ENCODE data around the gene EXD1. TPM values are rescaled to one million over a fixed set of nuclear protein-coding genes. Genes with fewer than 3 reads are reported as not detected.

The EXD1 gene
- total RNA-seq, 1 experiment from 2014 or later, result not detected

DNA sequence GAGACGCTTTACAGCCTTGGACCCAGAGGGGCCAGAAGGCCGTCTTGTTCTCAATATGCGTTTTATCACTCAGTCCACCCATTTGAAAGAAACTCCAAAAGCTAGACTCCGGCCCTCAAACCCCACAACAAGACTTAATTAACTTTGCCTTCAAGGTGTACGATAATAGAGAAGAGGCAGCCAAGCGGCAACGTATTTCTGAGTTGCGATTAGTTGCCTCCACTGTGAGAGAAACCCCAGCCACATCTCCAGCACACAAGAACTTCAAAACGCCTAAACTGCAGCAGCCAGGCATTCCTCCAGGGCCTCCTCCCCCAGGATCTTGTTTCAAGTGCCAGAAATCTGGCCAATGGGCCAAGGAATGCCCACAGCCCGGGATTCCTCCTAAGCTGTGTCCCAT, 97.1 kb downstream of the EXD1 start:
- no peaks in the 10 kb centered on the region; a peak in 1 of 4 replicates for H3K9me3 ChIP-seq (ENCODE audit: control insufficient read depth in 1 of 2, insufficient read depth in 1 of 2, low read depth in 1 of 2, low read length in 2 of 2)
- H3K79me2 ChIP-seq (ENCODE audit: insufficient read depth, low read length), result no peaks in the 10 kb centered on the region
- DNase-seq (ENCODE audit: low read depth, low spot score), result no peak
- H3K27ac ChIP-seq (ENCODE audit: low read depth, low read length), result no peak overlapping the region
- H3K27me3 ChIP-seq (ENCODE audit: insufficient read depth, low read length), result no peaks in the 10 kb centered on the region
- ChIA-PET CTCF (no interaction called here), RAD21 (ENCODE audit: low non-redundant PET in 1 of 2, low total read pairs in 2 of 2, uncharacterized antibody in 2 of 2, unreplicated experiment in 2 of 2) (no interaction called here), POLR2A (no interaction called here)
- H3K4me2 ChIP-seq (ENCODE audit: low read length), result no peak overlapping the region
- H3K9me2 ChIP-seq (ENCODE audit: insufficient read depth), result no peaks in the 10 kb centered on the region
- intact Hi-C loops (cut with micrococcal nuclease), result no loop called here
- H2AFZ ChIP-seq (ENCODE audit: low read depth, low read length, poor library complexity, severe bottlenecking), result no peak overlapping the region
- no peak for ATAC-seq
- H4K20me1 ChIP-seq (ENCODE audit: insufficient read depth), result no peaks in the 10 kb centered on the region
- H3K4me3 ChIP-seq (replicated peaks in 1 of 2; ENCODE audit: low read depth in 1 of 2, low read length in 2 of 2), result no peak overlapping the region
- no peaks in the 10 kb centered on the region for H3K36me3 ChIP-seq (ENCODE audit: control insufficient read depth in 1 of 2, insufficient read depth in 2 of 2, low read length in 2 of 2)
- 0 out of 4 replicates have a peak, but pooled peaks cover 0 to 10% of the 10 kb centered on the region in 2 experiments for H3K4me1 ChIP-seq (ENCODE audit: control insufficient read depth in 1 of 2, insufficient read depth in 2 of 2, low read length in 2 of 2)
- no peak for TF ChIP-seq EZH2 (IDR thresholded peaks at IDR 0.05)
- TF ChIP-seq ZFX (IDR thresholded peaks at IDR 0.05), result no peak
- TF ChIP-seq, protein P1, sequence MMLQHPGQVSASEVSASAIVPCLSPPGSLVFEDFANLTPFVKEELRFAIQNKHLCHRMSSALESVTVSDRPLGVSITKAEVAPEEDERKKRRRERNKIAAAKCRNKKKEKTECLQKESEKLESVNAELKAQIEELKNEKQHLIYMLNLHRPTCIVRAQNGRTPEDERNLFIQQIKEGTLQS (IDR thresholded peaks at IDR 0.05), result no peak
- TF ChIP-seq YY1 (IDR thresholded peaks at IDR 0.05; ENCODE audit: extremely low read depth, insufficient replicate concordance, low read depth, low read length), result no peak
- no peak for TF ChIP-seq CTCF (IDR thresholded peaks at IDR 0.05 in 2 of 3, conservative IDR thresholded peaks at IDR 0.05 in 1 of 3; ENCODE audit: borderline replicate concordance in 1 of 3, insufficient read depth in 1 of 3, low read depth in 2 of 3, low read length in 2 of 3)
- TF ChIP-seq SIN3A (IDR thresholded peaks at IDR 0.05; ENCODE audit: low read depth), result no peak
- no peak for TF ChIP-seq ZBTB33 (IDR thresholded peaks at IDR 0.05; ENCODE audit: extremely low read depth, insufficient replicate concordance, low read length)
- no peak for TF ChIP-seq CBX3 (IDR thresholded peaks at IDR 0.05; ENCODE audit: low read depth)
- no peak for TF ChIP-seq SP1 (IDR thresholded peaks at IDR 0.05; ENCODE audit: low read depth)
- TF ChIP-seq ZNF274 (IDR thresholded peaks at IDR 0.05; ENCODE audit: low read depth, low read length), result no peak
- no peak for TF ChIP-seq ELF1 (IDR thresholded peaks at IDR 0.05; ENCODE audit: borderline replicate concordance, low read depth)
- no peak for TF ChIP-seq FOSL1 (IDR thresholded peaks at IDR 0.05; ENCODE audit: low read depth)
- no peak for TF ChIP-seq MAX (IDR thresholded peaks at IDR 0.05)
- TF ChIP-seq EGR1 (IDR thresholded peaks at IDR 0.05; ENCODE audit: low read depth), result no peak
- TF ChIP-seq POLR2AphosphoS5 (IDR thresholded peaks at IDR 0.05; ENCODE audit: low read depth, low read length), result no peak
- TF ChIP-seq, protein P2, sequence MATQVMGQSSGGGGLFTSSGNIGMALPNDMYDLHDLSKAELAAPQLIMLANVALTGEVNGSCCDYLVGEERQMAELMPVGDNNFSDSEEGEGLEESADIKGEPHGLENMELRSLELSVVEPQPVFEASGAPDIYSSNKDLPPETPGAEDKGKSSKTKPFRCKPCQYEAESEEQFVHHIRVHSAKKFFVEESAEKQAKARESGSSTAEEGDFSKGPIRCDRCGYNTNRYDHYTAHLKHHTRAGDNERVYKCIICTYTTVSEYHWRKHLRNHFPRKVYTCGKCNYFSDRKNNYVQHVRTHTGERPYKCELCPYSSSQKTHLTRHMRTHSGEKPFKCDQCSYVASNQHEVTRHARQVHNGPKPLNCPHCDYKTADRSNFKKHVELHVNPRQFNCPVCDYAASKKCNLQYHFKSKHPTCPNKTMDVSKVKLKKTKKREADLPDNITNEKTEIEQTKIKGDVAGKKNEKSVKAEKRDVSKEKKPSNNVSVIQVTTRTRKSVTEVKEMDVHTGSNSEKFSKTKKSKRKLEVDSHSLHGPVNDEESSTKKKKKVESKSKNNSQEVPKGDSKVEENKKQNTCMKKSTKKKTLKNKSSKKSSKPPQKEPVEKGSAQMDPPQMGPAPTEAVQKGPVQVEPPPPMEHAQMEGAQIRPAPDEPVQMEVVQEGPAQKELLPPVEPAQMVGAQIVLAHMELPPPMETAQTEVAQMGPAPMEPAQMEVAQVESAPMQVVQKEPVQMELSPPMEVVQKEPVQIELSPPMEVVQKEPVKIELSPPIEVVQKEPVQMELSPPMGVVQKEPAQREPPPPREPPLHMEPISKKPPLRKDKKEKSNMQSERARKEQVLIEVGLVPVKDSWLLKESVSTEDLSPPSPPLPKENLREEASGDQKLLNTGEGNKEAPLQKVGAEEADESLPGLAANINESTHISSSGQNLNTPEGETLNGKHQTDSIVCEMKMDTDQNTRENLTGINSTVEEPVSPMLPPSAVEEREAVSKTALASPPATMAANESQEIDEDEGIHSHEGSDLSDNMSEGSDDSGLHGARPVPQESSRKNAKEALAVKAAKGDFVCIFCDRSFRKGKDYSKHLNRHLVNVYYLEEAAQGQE (IDR thresholded peaks at IDR 0.05; ENCODE audit: low read depth), result no peak
- no peak for TF ChIP-seq SRF (IDR thresholded peaks at IDR 0.05; ENCODE audit: low read depth)
- TF ChIP-seq EZH2phosphoT487 (IDR thresholded peaks at IDR 0.05; ENCODE audit: borderline replicate concordance), result no peak
- no TSS peak for BruUV-seq (replicated peaks)
- no peak overlapping the region for H3K9ac ChIP-seq (ENCODE audit: low read length)
